MM.1S (cell line): ENCODE data around the gene PCDH9.

Experiments used
- EZH2 ChIP-seq: fragments of 300-600 bp; sonication (generic); optimal IDR thresholded peaks from 2 replicates; pipeline ENCODE3; 2017; ENCODE audit warnings: low read depth, mild to moderate bottlenecking, antibody characterized with exemption, low read length, mixed read lengths
- EZH2phosphoT487 ChIP-seq: fragments of 300-600 bp; sonication (generic); IDR thresholded peaks from 2 replicates; pipeline ENCODE4 v1.6.1; 2018; ENCODE audit warnings: antibody characterized with exemption, low read length
- TF ChIP-seq, protein P1 (sequence below): fragments of 300-600 bp; sonication (generic); IDR thresholded peaks from 2 replicates; pipeline ENCODE4 v1.5.1; 2016; ENCODE audit warnings: antibody characterized with exemption, low read length, mixed read lengths

DNA sequence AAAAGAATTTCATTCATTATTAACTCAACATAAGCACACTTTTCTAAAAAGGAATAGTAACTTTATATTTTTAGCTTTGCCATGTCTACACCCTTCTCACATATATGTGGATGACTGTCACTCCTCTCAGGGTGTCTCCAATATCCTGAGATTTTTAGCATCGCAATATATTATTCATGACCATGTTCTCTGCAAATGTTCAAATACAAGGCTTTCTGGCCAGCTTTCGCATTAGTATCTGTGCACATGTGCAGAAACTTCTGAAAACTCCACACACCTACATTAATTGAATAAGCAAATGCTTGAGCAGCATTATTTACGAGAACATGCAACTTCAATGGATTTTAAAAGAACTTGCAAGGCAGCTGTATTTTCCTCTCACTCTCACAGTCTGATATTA lies 334.8 kb downstream of the PCDH9 start:
- TF ChIP-seq, protein P1, sequence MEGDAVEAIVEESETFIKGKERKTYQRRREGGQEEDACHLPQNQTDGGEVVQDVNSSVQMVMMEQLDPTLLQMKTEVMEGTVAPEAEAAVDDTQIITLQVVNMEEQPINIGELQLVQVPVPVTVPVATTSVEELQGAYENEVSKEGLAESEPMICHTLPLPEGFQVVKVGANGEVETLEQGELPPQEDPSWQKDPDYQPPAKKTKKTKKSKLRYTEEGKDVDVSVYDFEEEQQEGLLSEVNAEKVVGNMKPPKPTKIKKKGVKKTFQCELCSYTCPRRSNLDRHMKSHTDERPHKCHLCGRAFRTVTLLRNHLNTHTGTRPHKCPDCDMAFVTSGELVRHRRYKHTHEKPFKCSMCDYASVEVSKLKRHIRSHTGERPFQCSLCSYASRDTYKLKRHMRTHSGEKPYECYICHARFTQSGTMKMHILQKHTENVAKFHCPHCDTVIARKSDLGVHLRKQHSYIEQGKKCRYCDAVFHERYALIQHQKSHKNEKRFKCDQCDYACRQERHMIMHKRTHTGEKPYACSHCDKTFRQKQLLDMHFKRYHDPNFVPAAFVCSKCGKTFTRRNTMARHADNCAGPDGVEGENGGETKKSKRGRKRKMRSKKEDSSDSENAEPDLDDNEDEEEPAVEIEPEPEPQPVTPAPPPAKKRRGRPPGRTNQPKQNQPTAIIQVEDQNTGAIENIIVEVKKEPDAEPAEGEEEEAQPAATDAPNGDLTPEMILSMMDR = no peak
- TF ChIP-seq EZH2 (no peak), EZH2phosphoT487 (no peak)
